Activated CD4-positive, alpha-beta T cell treated with anti-CD3 and anti-CD28 coated beads, Interleukin-2, Interleukin-6, amounts not matched to agents 100 ng/mL and 50 ng/mL, durations not matched to agents 16 hours and 8 hours (primary cell): ENCODE measurements around the gene GJD4.

Experiments used
- DNase-seq: peaks from one replicate; pipeline ENCODE4 v3.0.0-alpha.2; 2020

GJD4 gene

GRCh38 chr10:35605191-35605590 lies at the start of gene GJD4:
Gene GJD4, plus strand, starts transcription at chr10:35605341. Its CDS starts 227 bp downstream, at chr10:35605568.
- no peak for DNase-seq

GRCh38 chr10:35555962-35556930 lies 48.9 kb upstream of the GJD4 start:
- no peak for DNase-seq

- DNase-seq, result no peak
Observed at GRCh38 chr10:35558276-35558675, 46.9 kb upstream of the GJD4 start.

GRCh38 chr10:35559416-35559815 lies 45.7 kb upstream of the GJD4 start:
- DNase-seq, result no peak

- DNase-seq, result no peak
Observed at GRCh38 chr10:35561715-35562114, 43.4 kb upstream of the GJD4 start.

- DNase-seq, result no peak
Observed at GRCh38 chr10:35562427-35562826, 42.7 kb upstream of the GJD4 start.

GRCh38 chr10:35563261-35563891 lies 41.8 kb upstream of the GJD4 start:
- peak; percentile 63 for DNase-seq

- no peak for DNase-seq
Observed at GRCh38 chr10:35564341-35564968, 40.7 kb upstream of the GJD4 start.

- DNase-seq, result no peak
Observed at GRCh38 chr10:35565602-35566081, 39.5 kb upstream of the GJD4 start.

GRCh38 chr10:35567951-35568350 lies 37.2 kb upstream of the GJD4 start:
- no peak for DNase-seq

GRCh38 chr10:35568483-35569015 lies 36.6 kb upstream of the GJD4 start:
- no peak for DNase-seq

- no peak for DNase-seq
Observed at GRCh38 chr10:35569111-35569707, 35.9 kb upstream of the GJD4 start.

GRCh38 chr10:35569836-35570235 lies 35.3 kb upstream of the GJD4 start:
- DNase-seq, result no peak

- no peak for DNase-seq
Observed at GRCh38 chr10:35570397-35570796, 34.7 kb upstream of the GJD4 start.

- DNase-seq, result no peak
Observed at GRCh38 chr10:35572583-35572982, 32.6 kb upstream of the GJD4 start.

GRCh38 chr10:35573796-35574195 lies 31.3 kb upstream of the GJD4 start:
- DNase-seq, result no peak

- DNase-seq, result no peak
Observed at GRCh38 chr10:35574924-35575352, 30.2 kb upstream of the GJD4 start.

GRCh38 chr10:35575640-35576039 lies 29.5 kb upstream of the GJD4 start:
- no peak for DNase-seq

GRCh38 chr10:35576730-35577129 lies 28.4 kb upstream of the GJD4 start:
- DNase-seq, result no peak

- DNase-seq, result no peak
Observed at GRCh38 chr10:35577926-35578617, 27.1 kb upstream of the GJD4 start.

GRCh38 chr10:35578618-35578956 lies 26.6 kb upstream of the GJD4 start:
- DNase-seq, result no peak

GRCh38 chr10:35579116-35579515 lies 26.0 kb upstream of the GJD4 start:
- no peak for DNase-seq
